SK-N-SH (cell line): ENCODE results near the gene CD28. TPM values are rescaled to one million over a fixed set of nuclear protein-coding genes. Genes with fewer than 3 reads are reported as not detected.

Source experiments
- CTCF ChIA-PET: fragments of 300-600, 350-600 bp; formaldehyde crosslinking; extraction: SDS; loops from one replicate; lab custom pipeline; 2021; lab: Yijun Ruan, JAX
- POLR2A ChIA-PET: fragments of 350-600 bp; sonication (Branson Sonifier 250); formaldehyde crosslinking; extraction: SDS; loops from one replicate; lab custom pipeline; 2020; ENCODE audit warnings: antibody characterized with exemption, inconsistent platforms; lab: Yijun Ruan, JAX
- DNase-seq: peaks from one replicate; pipeline ENCODE4 v3.0.0; 2012
- H2AFZ ChIP-seq: fragments of 200-600 bp; sonication (generic); 2 replicates; pipeline ENCODE4 v1.8.1; 2016; ENCODE audit warnings: antibody characterized with exemption, mild to moderate bottlenecking, low read depth
- H3F3A ChIP-seq: fragments of 200-600 bp; sonication (generic); replicated peaks from 2 replicates; pipeline ENCODE3; 2016; ENCODE audit warnings: antibody characterized with exemption, mild to moderate bottlenecking; ENCODE audit not compliant: insufficient read depth
- H3K27ac ChIP-seq, 2 experiments: fragments of 200-500 bp in 1 of 2; fragments of 200-600 bp in 1 of 2; sonication (Bioruptor generic) in 1 of 2; sonication (generic), shearing (Covaris generic) in 1 of 2; 2 replicates each; pipeline versions ENCODE4 v1.5.1 to v1.6.1; 2014 to 2016; ENCODE audit warnings: low read depth in 2 of 2, inconsistent platforms in 1 of 2, low read length in 1 of 2, mild to moderate bottlenecking in 1 of 2, mixed read lengths in 1 of 2
- H3K27me3 ChIP-seq: fragments of 200-600 bp; sonication (generic), shearing (Covaris generic); 2 replicates; pipeline ENCODE4 v1.6.1; 2016; ENCODE audit warnings: mixed run types; ENCODE audit not compliant: insufficient read depth
- H3K36me3 ChIP-seq, 2 experiments: fragments of 200-500 bp in 1 of 2; fragments of 200-600 bp in 1 of 2; sonication (Bioruptor generic) in 1 of 2; sonication (generic) in 1 of 2; replicated peaks in 1 of 2; 2 replicates each; pipeline versions ENCODE3 to v1.5.1; 2014 to 2016; ENCODE audit warnings: low read length in 1 of 2, mild to moderate bottlenecking in 1 of 2; ENCODE audit not compliant: insufficient read depth in 2 of 2, control insufficient read depth in 1 of 2
- H3K4me1 ChIP-seq, 2 experiments: fragments of 200-500 bp in 1 of 2; fragments of 200-600 bp in 1 of 2; sonication (Bioruptor generic) in 1 of 2; sonication (generic), shearing (Covaris generic) in 1 of 2; 2 replicates each; pipeline versions ENCODE4 v1.5.1 to v1.6.1; 2014 to 2016; ENCODE audit warnings: low read depth in 1 of 2, low read length in 1 of 2, mixed run types in 1 of 2; ENCODE audit not compliant: insufficient read depth in 2 of 2, control insufficient read depth in 1 of 2
- H3K4me2 ChIP-seq: fragments of 200-600 bp; sonication (generic), shearing (Covaris generic); 2 replicates; pipeline ENCODE4 v1.6.1; 2017; ENCODE audit warnings: mixed run types
- H3K4me3 ChIP-seq, 2 experiments: fragments of 200-500 bp in 1 of 2; fragments of 200-600 bp in 1 of 2; sonication (Bioruptor generic) in 1 of 2; sonication (generic), shearing (Covaris generic) in 1 of 2; 2 replicates each; pipeline versions ENCODE4 v1.5.1 to v1.8.1; 2014 to 2016; ENCODE audit warnings: low read depth in 2 of 2, inconsistent platforms in 1 of 2, low read length in 1 of 2, mild to moderate bottlenecking in 1 of 2, mixed read lengths in 1 of 2, moderate library complexity in 1 of 2
- H3K79me2 ChIP-seq: fragments of 200-600 bp; sonication (generic); 2 replicates; pipeline ENCODE4 v1.8.1; 2017; ENCODE audit warnings: mild to moderate bottlenecking; ENCODE audit not compliant: insufficient read depth
- H3K9ac ChIP-seq: fragments of 200-600 bp; sonication (generic); 2 replicates; pipeline ENCODE4 v1.6.1; 2017; ENCODE audit warnings: mixed run types
- H3K9me2 ChIP-seq: fragments of 200-600 bp; sonication (generic); 2 replicates; pipeline ENCODE4 v1.6.1; 2017; ENCODE audit warnings: mixed run types
- H3K9me3 ChIP-seq: fragments of 200-600 bp; sonication (generic); 2 replicates; pipeline ENCODE4 v1.6.1; 2017; ENCODE audit warnings: mixed run types, mild to moderate bottlenecking, moderate library complexity
- H4K20me1 ChIP-seq: fragments of 200-600 bp; sonication (generic); 2 replicates; pipeline ENCODE4 v1.6.1; 2017; ENCODE audit warnings: mild to moderate bottlenecking, mixed run types; ENCODE audit not compliant: insufficient read depth
- ELF1 ChIP-seq: IDR thresholded peaks from 2 replicates; pipeline ENCODE4 v1.4.0; 2012
- EP300 ChIP-seq, 2 experiments: IDR thresholded peaks; 2 replicates each; pipeline versions ENCODE4 v1.4.0 to v1.6.1; 2012; ENCODE audit warnings: borderline replicate concordance in 1 of 2, low read depth in 1 of 2, low read length in 1 of 2
- EZH2phosphoT487 ChIP-seq: fragments of 200-600 bp; sonication (generic); IDR thresholded peaks from 2 replicates; pipeline ENCODE4 v1.6.1; 2017; ENCODE audit warnings: low read depth, mixed run types, mild to moderate bottlenecking, antibody characterized with exemption, moderate library complexity, borderline replicate concordance
- FOSL2 ChIP-seq: IDR thresholded peaks from 2 replicates; pipeline ENCODE4 v1.4.0; 2012; ENCODE audit warnings: low read depth, mild to moderate bottlenecking, moderate library complexity, borderline replicate concordance
- FOXJ3 ChIP-seq: sonication (generic); formaldehyde crosslinking; IDR thresholded peaks from 2 replicates; pipeline ENCODE4 v1.5.1; 2020; ENCODE audit warnings: mild to moderate bottlenecking, missing genetic modification reagents
- FOXM1 ChIP-seq: IDR thresholded peaks from 2 replicates; pipeline ENCODE4 v1.4.0; 2012; ENCODE audit warnings: low read depth, mild to moderate bottlenecking
- GABPA ChIP-seq: IDR thresholded peaks from 2 replicates; pipeline ENCODE4 v1.4.0; 2012; ENCODE audit warnings: low read depth, mild to moderate bottlenecking
- GATA2 ChIP-seq: sonication (generic); formaldehyde crosslinking; IDR thresholded peaks from 2 replicates; pipeline ENCODE4 v1.5.0; 2020; ENCODE audit warnings: mild to moderate bottlenecking, missing genetic modification reagents
- JUND ChIP-seq: IDR thresholded peaks from 2 replicates; pipeline ENCODE4 v1.4.0; 2012
- MEF2A ChIP-seq: IDR thresholded peaks from 2 replicates; pipeline ENCODE4 v1.4.0; 2012; ENCODE audit warnings: low read depth, borderline replicate concordance
- MXI1 ChIP-seq: IDR thresholded peaks from 2 replicates; pipeline ENCODE4 v1.6.1; 2012; ENCODE audit warnings: mild to moderate bottlenecking, low read depth, low read length, improper control_type of control experiment
- NFIC ChIP-seq: IDR thresholded peaks from 2 replicates; pipeline ENCODE4 v1.4.0; 2012; ENCODE audit warnings: borderline replicate concordance
- NRF1 ChIP-seq: IDR thresholded peaks from 2 replicates; pipeline ENCODE4 v1.6.1; 2012; ENCODE audit warnings: low read depth, mild to moderate bottlenecking, low read length
- PBX3 ChIP-seq: IDR thresholded peaks from 2 replicates; pipeline ENCODE4; 2012
- POLR2AphosphoS5 ChIP-seq: IDR thresholded peaks from 2 replicates; pipeline ENCODE4 v1.6.1; 2012; ENCODE audit warnings: low read depth, low read length
- RAD21 ChIP-seq: IDR thresholded peaks from 2 replicates; pipeline ENCODE4 v1.6.1; 2012; ENCODE audit warnings: mild to moderate bottlenecking, low read length
- RFX5 ChIP-seq: IDR thresholded peaks from 2 replicates; pipeline ENCODE4 v1.6.1; 2012; ENCODE audit warnings: mild to moderate bottlenecking, improper control_type of control experiment, low read length
- RXRA ChIP-seq: IDR thresholded peaks from 2 replicates; pipeline ENCODE4 v1.4.0; 2012; ENCODE audit warnings: low read depth, mild to moderate bottlenecking, borderline replicate concordance
- SIN3A ChIP-seq: IDR thresholded peaks from 2 replicates; pipeline ENCODE4 v1.6.1; 2012; ENCODE audit warnings: low read depth, mild to moderate bottlenecking, low read length, moderate library complexity, borderline replicate concordance
- SMC3 ChIP-seq: IDR thresholded peaks from 2 replicates; pipeline ENCODE4 v1.6.1; 2012; ENCODE audit warnings: low read depth, low read length, improper control_type of control experiment
- TAF1 ChIP-seq: IDR thresholded peaks from 2 replicates; pipeline ENCODE4 v1.6.1; 2012; ENCODE audit warnings: low read depth, mild to moderate bottlenecking, low read length, moderate library complexity, borderline replicate concordance
- TCF12 ChIP-seq: IDR thresholded peaks from 2 replicates; pipeline ENCODE4 v1.4.0; 2012
- USF2 ChIP-seq: fragments of 150-350 bp; IDR thresholded peaks from 2 replicates; pipeline ENCODE4 v1.6.1; 2017; ENCODE audit warnings: antibody characterized with exemption, low read length, low read depth, borderline replicate concordance
- YY1 ChIP-seq: IDR thresholded peaks from 2 replicates; pipeline ENCODE4 v1.4.0; 2012; ENCODE audit warnings: low read depth, mild to moderate bottlenecking
- WGBS: methylation state at CpG from one replicate; pipeline ENCODE4 v1.1.6; 2017; ENCODE audit warnings: low lambda C conversion rate; 5-methylcytosine and 5-hydroxymethylcytosine counted together
- polyA plus RNA-seq, 3 experiments: library from polyadenylated mRNA; depleted of rRNA; stranded (reverse); fragments of >200 nt; gene quantifications; 2 replicates each; pipeline ENCODE4 v1.2.3, GENCODE V29; 2012
- TF ChIP-seq, protein P1 (sequence below): fragments of 200-600 bp; sonication (generic); IDR thresholded peaks from 2 replicates; pipeline ENCODE4 v1.6.1; 2017; ENCODE audit warnings: antibody characterized with exemption, mild to moderate bottlenecking, moderate library complexity
- TF ChIP-seq, protein P2 (sequence below): fragments of 150-350 bp; IDR thresholded peaks from 2 replicates; pipeline ENCODE4 v1.6.1; 2016; ENCODE audit warnings: mild to moderate bottlenecking, low read depth, low read length

The CD28 gene
- polyA plus RNA-seq, 1 of the 3 experiments (the other 2 are of a cell fraction), result 0.05 TPM

DNA sequence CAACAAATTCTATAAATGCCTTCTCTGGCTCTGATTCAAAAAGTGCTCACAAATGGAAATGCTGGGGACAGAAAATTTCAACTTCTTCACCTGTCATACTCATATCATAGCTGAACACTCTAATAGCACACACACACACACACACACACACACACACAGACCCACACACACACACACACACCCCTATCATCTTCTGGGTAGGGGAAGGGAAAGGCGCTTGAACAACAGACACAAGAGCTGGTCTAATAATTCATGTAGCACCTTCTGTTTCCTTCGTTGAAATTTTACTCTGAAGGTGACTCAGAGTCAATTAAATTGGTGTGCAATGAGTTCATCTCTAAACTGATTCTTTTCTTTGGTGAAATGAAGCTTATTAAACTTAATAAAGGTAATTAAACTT lies 32.9 kb downstream of the CD28 start:
- Histone ChIP-seq H3K4me1 (peaks cover 2 to 10% of the 10 kb centered on the region in 2 experiments; a peak in 2 of 4 replicates), H3K36me3 (no peaks in the 10 kb centered on the region), H3K9ac (no peak overlapping the region), H3K79me2 (no peaks in the 10 kb centered on the region), H3K4me2 (no peak overlapping the region), H4K20me1 (no peaks in the 10 kb centered on the region), H2AFZ (no peak overlapping the region), H3K9me2 (no peaks in the 10 kb centered on the region), H3K4me3 (no peak overlapping the region), H3K27me3 (no peaks in the 10 kb centered on the region), H3K9me3 (no peaks in the 10 kb centered on the region), H3F3A (no peaks in the 10 kb centered on the region), H3K27ac (no peak overlapping the region)
- ChIA-PET POLR2A (no interaction called here), CTCF (no interaction called here)
- no peak for DNase-seq
- 65% methylated on average over 2 of the region's 2 CpGs for WGBS
- TF ChIP-seq FOXM1, result no peak
- TF ChIP-seq FOSL2, result no peak
- no peak for TF ChIP-seq MEF2A
- no peak for TF ChIP-seq EP300 (IDR thresholded peaks at IDR 0.05; ENCODE audit: borderline replicate concordance in 1 of 2, low read depth in 1 of 2, low read length in 1 of 2)
- TF ChIP-seq GABPA, result no peak
- TF ChIP-seq RAD21, result no peak
- TF ChIP-seq MXI1, result no peak
- TF ChIP-seq POLR2AphosphoS5, result no peak

DNA sequence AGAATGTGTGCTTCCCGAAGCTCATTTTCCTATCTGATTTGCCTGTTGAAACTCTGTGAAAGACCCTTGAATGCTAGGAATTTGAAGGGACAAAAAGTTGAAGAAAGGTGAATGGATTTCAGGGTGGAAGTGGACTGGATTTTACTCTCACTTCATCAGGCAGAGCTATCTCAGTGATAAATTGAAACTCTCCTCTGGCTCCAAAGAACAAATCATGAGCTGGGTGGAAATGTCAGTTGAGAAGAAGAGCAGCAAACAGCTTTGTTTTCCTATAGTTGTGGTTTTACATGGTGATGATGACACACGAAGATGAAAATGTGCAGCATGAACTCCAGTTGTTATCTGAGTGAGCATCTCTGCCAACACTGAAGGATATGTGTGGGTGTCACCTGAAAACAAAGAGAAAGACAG lies 34.4 kb downstream of the CD28 start:
- Histone ChIP-seq H3K27ac (peak overlapping the region in 1 of 2 experiments; percentile 47; a peak in 2 of 4 replicates), H3K9me3 (no peaks in the 10 kb centered on the region), H3K9ac (peak overlapping the region; percentile 4; the same call in 1 of the 2 replicates), H3K4me2 (peak overlapping the region; percentile 38; the same call in 1 of the 2 replicates), H3F3A (no peaks in the 10 kb centered on the region), H3K79me2 (no peaks in the 10 kb centered on the region), H2AFZ (peak overlapping the region; percentile 15), H4K20me1 (no peaks in the 10 kb centered on the region), H3K9me2 (no peaks in the 10 kb centered on the region), H3K27me3 (no peaks in the 10 kb centered on the region), H3K4me1 (peaks cover 2 to 11% of the 10 kb centered on the region in 2 experiments; a peak in 2 of 4 replicates), H3K4me3 (no peak overlapping the region), H3K36me3 (no peaks in the 10 kb centered on the region)
- 50% methylated on average over 2 of the region's 2 CpGs for WGBS
- POLR2A ChIA-PET, result no interaction called here
- CTCF ChIA-PET, result interaction anchor here (0.9 kb wide), 1 partner anchor 74 kb away, joined by 3 read pairs; no protein-coding TSS in a partner anchor
- DNase-seq, result no peak
- peak; percentile 27; the same call in 1 of the 2 replicates for TF ChIP-seq NFIC
- TF ChIP-seq SIN3A, result no peak
- TF ChIP-seq, protein P1, sequence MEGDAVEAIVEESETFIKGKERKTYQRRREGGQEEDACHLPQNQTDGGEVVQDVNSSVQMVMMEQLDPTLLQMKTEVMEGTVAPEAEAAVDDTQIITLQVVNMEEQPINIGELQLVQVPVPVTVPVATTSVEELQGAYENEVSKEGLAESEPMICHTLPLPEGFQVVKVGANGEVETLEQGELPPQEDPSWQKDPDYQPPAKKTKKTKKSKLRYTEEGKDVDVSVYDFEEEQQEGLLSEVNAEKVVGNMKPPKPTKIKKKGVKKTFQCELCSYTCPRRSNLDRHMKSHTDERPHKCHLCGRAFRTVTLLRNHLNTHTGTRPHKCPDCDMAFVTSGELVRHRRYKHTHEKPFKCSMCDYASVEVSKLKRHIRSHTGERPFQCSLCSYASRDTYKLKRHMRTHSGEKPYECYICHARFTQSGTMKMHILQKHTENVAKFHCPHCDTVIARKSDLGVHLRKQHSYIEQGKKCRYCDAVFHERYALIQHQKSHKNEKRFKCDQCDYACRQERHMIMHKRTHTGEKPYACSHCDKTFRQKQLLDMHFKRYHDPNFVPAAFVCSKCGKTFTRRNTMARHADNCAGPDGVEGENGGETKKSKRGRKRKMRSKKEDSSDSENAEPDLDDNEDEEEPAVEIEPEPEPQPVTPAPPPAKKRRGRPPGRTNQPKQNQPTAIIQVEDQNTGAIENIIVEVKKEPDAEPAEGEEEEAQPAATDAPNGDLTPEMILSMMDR, result no peak
- peak; percentile 74; the same call in 1 of the 2 replicates for TF ChIP-seq TCF12
- no peak for TF ChIP-seq TAF1
- no peak for TF ChIP-seq GABPA
- TF ChIP-seq ELF1, result no peak
- no peak for TF ChIP-seq EZH2phosphoT487
- TF ChIP-seq FOSL2, result peak; percentile 36; the same call in 1 of the 2 replicates
- TF ChIP-seq POLR2AphosphoS5, result no peak
- no peak for TF ChIP-seq NRF1
- TF ChIP-seq SMC3, result no peak
- no peak for TF ChIP-seq RFX5
- peak; percentile 70 for TF ChIP-seq PBX3
- no peak for TF ChIP-seq YY1
- TF ChIP-seq, protein P2, sequence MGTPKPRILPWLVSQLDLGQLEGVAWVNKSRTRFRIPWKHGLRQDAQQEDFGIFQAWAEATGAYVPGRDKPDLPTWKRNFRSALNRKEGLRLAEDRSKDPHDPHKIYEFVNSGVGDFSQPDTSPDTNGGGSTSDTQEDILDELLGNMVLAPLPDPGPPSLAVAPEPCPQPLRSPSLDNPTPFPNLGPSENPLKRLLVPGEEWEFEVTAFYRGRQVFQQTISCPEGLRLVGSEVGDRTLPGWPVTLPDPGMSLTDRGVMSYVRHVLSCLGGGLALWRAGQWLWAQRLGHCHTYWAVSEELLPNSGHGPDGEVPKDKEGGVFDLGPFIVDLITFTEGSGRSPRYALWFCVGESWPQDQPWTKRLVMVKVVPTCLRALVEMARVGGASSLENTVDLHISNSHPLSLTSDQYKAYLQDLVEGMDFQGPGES, result no peak
- TF ChIP-seq GATA2 (CRISPR knock-in tag), result no peak
- no peak for TF ChIP-seq FOXM1
- no peak for TF ChIP-seq FOXJ3 (CRISPR knock-in tag)
- 0 out of 2 replicates have a peak, but pooled peaks have one; percentile 20 for TF ChIP-seq RXRA
- peak; percentile 24; the same call in 1 of the 2 replicates for TF ChIP-seq JUND
- no peak for TF ChIP-seq USF2
